ENCODE data around the gene MEPCE.

- TF ChIP-seq CTCF (IDR thresholded peaks at IDR 0.05) (no peak), POLR2A (IDR thresholded peaks at IDR 0.05) (no peak)
These were observed 49.4 kb upstream of the MEPCE start for GRCh38 chr7:100380196-100380595.

Measured in gastroesophageal sphincter (tissue), 3 donors.